Thoracic aorta (tissue), 2 donors: ENCODE data around the gene RAD17. TPM values are rescaled to one million over a fixed set of nuclear protein-coding genes. Genes with fewer than 3 reads are reported as not detected.
"Not testable (repeated sequence)": the region's sequence is repeated elsewhere in the genome, so short reads cannot be mapped to it uniquely, and the experiment has no call there.

Experiments used
- ATAC-seq: fragments of 150-250 bp; one replicate; pipeline ENCODE4 v1.8.0; 2017; ENCODE audit warnings: low read depth; ENCODE audit not compliant: insufficient number of reproducible peaks, low FRiP score
- DNase-seq: peaks from one replicate; pipeline ENCODE4 v3.0.0-alpha.2; 2020; ENCODE audit warnings: low spot score
- H3K27ac ChIP-seq, 2 donors: fragments of 200-600 bp; sonication (generic); 1 replicate in 1 of 2; 2 replicates in 1 of 2; pipeline ENCODE4 v1.5.1; 2016; ENCODE audit warnings: mild to moderate bottlenecking in 2 of 2, moderate library complexity in 2 of 2
- H3K27me3 ChIP-seq: fragments of 200-600 bp; sonication (generic); replicated peaks from 2 replicates; pipeline ENCODE4 v1.6.0; 2016; ENCODE audit warnings: mild to moderate bottlenecking; ENCODE audit not compliant: insufficient read depth
- H3K36me3 ChIP-seq: fragments of 200-600 bp; sonication (generic); one replicate; pipeline ENCODE4 v1.5.1; 2016
- H3K4me1 ChIP-seq, 2 donors: fragments of 200-600 bp; sonication (generic); 1 replicate in 1 of 2; 2 replicates in 1 of 2; pipeline versions ENCODE4 v1.5.1 to v1.6.0; 2016; ENCODE audit warnings: low read depth in 2 of 2, mild to moderate bottlenecking in 1 of 2; ENCODE audit not compliant: control insufficient read depth in 1 of 2
- H3K4me3 ChIP-seq: fragments of 200-600 bp; sonication (generic); 2 replicates; pipeline ENCODE4 v1.5.1; 2016; ENCODE audit warnings: mild to moderate bottlenecking
- H3K9me3 ChIP-seq: fragments of 200-600 bp; sonication (generic); 2 replicates; pipeline ENCODE4 v1.5.1; 2016
- CTCF ChIP-seq: fragments of 200-600 bp; sonication (generic); IDR thresholded peaks from one replicate; pipeline ENCODE4 v1.5.1; 2019; ENCODE audit warnings: antibody characterized with exemption
- total RNA-seq, 2 donors: library from RNA; depleted of rRNA; stranded (reverse); fragments of >200 nt; gene quantifications; one replicate each; pipeline versions ENCODE4 v1.1.0 to v1.2.3, GENCODE V29; 2016

RAD17 gene
- total RNA-seq, 2 donors from 2014 or later = 19.4 to 23.9 TPM

DNA sequence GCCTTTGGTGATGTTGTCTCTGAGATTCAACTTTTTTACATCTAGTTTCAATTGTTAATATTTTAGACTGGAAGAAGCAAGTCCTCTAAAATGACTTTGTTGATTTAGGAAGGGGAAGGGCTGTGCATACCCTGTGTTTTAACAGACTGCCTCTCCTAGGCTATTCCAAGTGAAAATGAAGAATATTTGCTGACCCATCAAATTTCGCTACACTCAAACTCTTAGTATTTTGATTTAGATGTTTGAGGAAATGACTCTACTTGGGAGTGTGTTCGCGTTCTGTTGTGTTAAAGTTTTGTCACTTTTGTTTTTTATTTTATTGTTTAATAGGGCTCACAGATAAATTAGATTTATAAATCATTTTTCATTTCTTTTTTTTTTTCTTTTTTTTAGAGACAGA, 48.9 kb downstream of the RAD17 start:
- no peak overlapping the region for H3K27ac ChIP-seq
- no peaks in the 10 kb centered on the region for H3K4me1 ChIP-seq
- H3K27me3 ChIP-seq = no peaks in the 10 kb centered on the region
- DNase-seq = no peak
- no peaks in the 10 kb centered on the region for H3K9me3 ChIP-seq
- H3K4me3 ChIP-seq = no peak overlapping the region
- no peak for ATAC-seq
- no peak for TF ChIP-seq CTCF
- H3K36me3 ChIP-seq = peaks cover 6% of the 10 kb centered on the region

- H3K27me3 ChIP-seq = no peaks in the 10 kb centered on the region
- no peaks in the 10 kb centered on the region for H3K4me1 ChIP-seq
- H3K4me3 ChIP-seq = no peak overlapping the region
- no peak for TF ChIP-seq CTCF
- H3K27ac ChIP-seq = no peak overlapping the region
- ATAC-seq (no peak), DNase-seq (no peak)
- no peaks in the 10 kb centered on the region for H3K9me3 ChIP-seq
- H3K36me3 ChIP-seq = no peaks in the 10 kb centered on the region
Measured at GRCh38 chr5:69431424-69432303, 62.0 kb downstream of the RAD17 start.

DNA sequence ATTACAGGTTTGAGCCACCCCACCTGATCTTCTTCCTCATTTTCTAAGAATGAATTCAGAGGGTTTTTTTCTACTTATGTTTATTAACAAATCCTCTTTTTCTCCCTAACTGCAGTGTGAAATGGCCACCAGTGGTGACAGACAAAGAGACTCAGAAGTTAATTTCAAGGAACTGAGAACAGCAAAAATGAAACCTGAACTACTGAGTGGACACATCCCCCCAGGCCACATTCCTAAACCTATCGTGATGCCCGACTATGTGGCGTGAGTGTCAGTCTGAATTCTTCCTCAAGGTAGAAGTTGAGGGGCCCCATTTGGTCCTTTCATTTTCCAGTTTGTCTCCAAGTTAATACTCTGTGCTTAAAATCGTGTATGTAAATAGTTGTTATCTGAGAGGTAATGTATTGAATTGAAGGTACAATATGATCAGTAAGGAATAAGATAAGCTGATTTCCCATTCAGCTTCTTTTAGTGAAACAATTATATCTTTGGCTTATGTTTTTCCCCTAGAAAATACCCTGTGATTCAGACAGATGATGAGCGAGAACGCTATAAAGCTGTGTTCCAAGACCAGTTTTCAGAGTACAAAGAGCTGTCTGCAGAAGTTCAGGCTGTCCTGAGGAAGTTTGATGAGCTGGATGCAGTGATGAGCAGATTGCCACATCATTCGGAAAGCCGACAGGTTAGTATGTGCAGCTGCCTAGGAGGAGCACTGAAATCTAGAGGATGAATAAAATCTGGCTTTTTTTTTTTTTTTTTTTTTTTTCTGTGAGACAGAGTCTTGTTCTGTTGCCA, 63.0 kb downstream of the RAD17 start:
- DNase-seq = no peak
- no peak overlapping the region for H3K4me3 ChIP-seq
- no peaks in the 10 kb centered on the region for H3K9me3 ChIP-seq
- no peak for ATAC-seq
- TF ChIP-seq CTCF = no peak
- H3K4me1 ChIP-seq = no peaks in the 10 kb centered on the region
- H3K27me3 ChIP-seq = no peaks in the 10 kb centered on the region
- H3K36me3 ChIP-seq = no peaks in the 10 kb centered on the region
- H3K27ac ChIP-seq = no peak overlapping the region

- not testable (repeated sequence) for DNase-seq, ATAC-seq, H3K4me3 ChIP-seq, H3K27ac ChIP-seq, H3K9me3 ChIP-seq, H3K4me1 ChIP-seq, H3K27me3 ChIP-seq, H3K36me3 ChIP-seq
Measured at GRCh38 chr5:69435276-69435884, 65.8 kb downstream of the RAD17 start.

- TF ChIP-seq CTCF = no peak
- no peaks in the 10 kb centered on the region for H3K27me3 ChIP-seq
- H3K4me1 ChIP-seq = no peaks in the 10 kb centered on the region
- no peak for DNase-seq
- no peaks in the 10 kb centered on the region for H3K9me3 ChIP-seq
- ATAC-seq = no peak
- H3K27ac ChIP-seq = no peak overlapping the region
- H3K4me3 ChIP-seq = no peak overlapping the region
- H3K36me3 ChIP-seq = no peaks in the 10 kb centered on the region
Measured at GRCh38 chr5:69444127-69444754, 74.6 kb downstream of the RAD17 start.
